H7 (cell line): Measurements from ENCODE around the gene F10. TPM values are rescaled to one million over a fixed set of nuclear protein-coding genes. Genes with fewer than 3 reads are reported as not detected.
"Not testable (repeated sequence)": the region's sequence is repeated elsewhere in the genome, so short reads cannot be mapped to it uniquely, and the experiment has no call there.

Experiments
- DNase-seq: peaks from one replicate; pipeline ENCODE4 v3.0.0; 2012
- H3K27me3 ChIP-seq: 2 replicates; pipeline ENCODE4 v1.6.0; 2011; ENCODE audit warnings: mild to moderate bottlenecking, low read length; ENCODE audit not compliant: control insufficient read depth, insufficient read depth
- H3K36me3 ChIP-seq: replicated peaks from 2 replicates; pipeline ENCODE4 v1.5.1; 2011; ENCODE audit warnings: low read length; ENCODE audit not compliant: control insufficient read depth, insufficient read depth
- H3K4me3 ChIP-seq: 2 replicates; pipeline ENCODE4 v1.5.1; 2011; ENCODE audit warnings: low read depth, mild to moderate bottlenecking, control low read depth, low read length, moderate library complexity; ENCODE audit not compliant: insufficient read depth
- total RNA-seq: library from RNA; depleted of rRNA; stranded (reverse); fragments of >200 nt; shearing (Covaris generic); gene quantifications from 2 replicates; pipeline ENCODE4 v1.2.3, GENCODE V29; 2014

F10 gene
- total RNA-seq, 1 experiment from 2014 or later, result 2.1 TPM

DNA sequence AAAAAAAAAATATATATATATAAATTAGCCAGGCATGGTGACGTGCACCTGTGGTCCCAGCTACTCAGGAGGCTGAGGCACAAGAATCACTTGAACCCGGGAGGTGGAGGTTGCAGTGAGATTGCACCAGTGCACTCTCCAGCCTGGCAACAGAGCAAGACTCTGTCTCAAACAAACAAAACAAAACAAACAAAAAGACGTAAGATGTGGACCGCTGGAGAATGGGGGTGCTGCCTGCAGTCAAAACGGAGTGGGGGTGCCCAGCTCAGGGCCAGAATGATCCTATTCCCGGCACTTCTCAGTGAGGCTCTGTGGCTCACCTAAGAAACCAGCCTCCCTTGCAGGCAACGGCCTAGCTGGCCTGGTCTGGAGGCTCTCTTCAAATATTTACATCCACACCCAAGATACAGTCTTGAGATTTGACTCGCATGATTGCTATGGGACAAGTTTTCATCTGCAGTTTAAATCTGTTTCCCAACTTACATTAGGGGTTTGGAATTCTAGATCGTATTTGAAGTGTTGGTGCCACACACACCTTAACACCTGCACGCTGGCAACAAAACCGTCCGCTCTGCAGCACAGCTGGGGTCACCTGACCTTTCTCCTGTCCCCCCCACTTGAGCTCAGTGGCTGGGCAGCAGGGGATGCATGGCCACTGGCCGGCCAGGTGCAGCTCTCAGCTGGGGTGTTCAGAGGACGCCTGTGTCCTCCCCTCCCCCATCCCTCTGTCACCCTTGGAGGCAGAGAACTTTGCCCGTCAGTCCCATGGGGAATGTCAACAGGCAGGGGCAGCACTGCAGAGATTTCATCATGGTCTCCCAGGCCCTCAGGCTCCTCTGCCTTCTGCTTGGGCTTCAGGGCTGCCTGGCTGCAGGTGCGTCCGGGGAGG, 17.3 kb upstream of the F10 start, which contains the start of gene F7:
TSS of gene F7 (plus strand) at position 760 of the 889 bp plus-strand sequence. CDS start at position 811, 51 bp downstream.
- peak; percentile 76 for DNase-seq
- no peaks in the 10 kb centered on the region for H3K36me3 ChIP-seq

DNA sequence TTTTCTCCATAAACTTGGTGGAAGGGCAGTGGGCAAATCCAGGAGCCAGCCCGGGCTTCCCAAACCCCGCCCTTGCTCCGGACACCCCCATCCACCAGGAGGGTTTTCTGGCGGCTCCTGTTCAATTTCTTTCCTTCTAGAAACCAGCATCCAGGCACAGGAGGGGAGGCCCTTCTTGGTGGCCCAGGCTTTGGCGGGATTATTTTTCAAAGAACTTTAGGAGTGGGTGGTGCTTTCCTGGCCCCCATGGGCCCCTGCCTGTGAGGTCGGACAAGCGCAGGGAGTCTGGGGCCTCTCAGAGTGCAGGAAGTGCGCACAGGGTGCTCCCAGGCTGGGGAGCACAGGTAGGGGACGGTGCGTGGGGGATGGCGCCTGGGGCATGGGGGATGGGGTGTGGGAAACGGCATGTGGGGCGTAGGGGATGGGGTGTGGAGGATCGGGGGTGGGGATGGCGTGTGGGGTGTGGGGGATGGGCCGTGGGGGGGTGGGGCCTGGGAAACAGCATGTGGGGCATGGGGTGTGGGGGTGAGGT, 16.6 kb upstream of the F10 start:
- Histone ChIP-seq H3K36me3 (no peaks in the 10 kb centered on the region), H3K4me3 (no peak overlapping the region), H3K27me3 (peaks cover 16% of the 10 kb centered on the region; the same call in 1 of the 2 replicates)
- DNase-seq, result peak; percentile 71

More for the DNA sequence above, 17.3 kb upstream of the F10 start, which contains the start of gene F7:
- Histone ChIP-seq H3K4me3 (no peak within 1 kb of the TSS), H3K27me3 (peaks cover 10% of the 10 kb centered on the region; the same call in 1 of the 2 replicates)

DNA sequence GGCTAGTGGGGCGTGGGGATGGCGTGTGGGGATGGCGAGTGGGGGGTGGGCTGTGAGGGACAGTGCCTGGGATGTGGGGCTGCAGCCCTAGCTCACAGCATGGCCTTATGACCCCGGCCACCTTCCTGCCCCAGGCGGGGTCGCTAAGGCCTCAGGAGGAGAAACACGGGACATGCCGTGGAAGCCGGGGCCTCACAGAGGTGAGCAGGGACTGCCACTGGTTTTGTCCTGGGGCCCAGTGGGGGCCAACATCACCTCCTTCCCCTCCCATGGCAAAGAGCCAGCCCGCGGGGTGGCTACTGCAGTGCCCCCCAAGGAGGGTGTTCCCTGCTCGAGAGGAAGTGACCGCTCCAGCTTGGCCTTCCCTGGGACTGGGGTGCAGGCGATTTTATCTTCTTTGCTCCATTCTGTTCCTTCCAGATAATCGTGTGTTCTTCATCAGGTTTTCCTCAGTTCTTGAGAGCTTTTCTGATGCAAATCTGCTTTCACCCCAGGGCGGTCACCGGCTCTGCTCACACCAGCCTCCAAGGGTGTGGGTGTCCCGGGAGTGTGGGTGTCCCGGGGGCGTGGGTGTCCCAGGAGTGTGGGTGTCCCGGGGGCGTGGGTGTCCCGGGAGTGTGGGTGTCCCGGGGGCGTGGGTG, 15.8 kb upstream of the F10 start:
- peak; percentile 66 for DNase-seq
- no peak overlapping the region for H3K4me3 ChIP-seq
- H3K27me3 ChIP-seq, result peaks cover 19% of the 10 kb centered on the region; the same call in 1 of the 2 replicates
- no peaks in the 10 kb centered on the region for H3K36me3 ChIP-seq

DNA sequence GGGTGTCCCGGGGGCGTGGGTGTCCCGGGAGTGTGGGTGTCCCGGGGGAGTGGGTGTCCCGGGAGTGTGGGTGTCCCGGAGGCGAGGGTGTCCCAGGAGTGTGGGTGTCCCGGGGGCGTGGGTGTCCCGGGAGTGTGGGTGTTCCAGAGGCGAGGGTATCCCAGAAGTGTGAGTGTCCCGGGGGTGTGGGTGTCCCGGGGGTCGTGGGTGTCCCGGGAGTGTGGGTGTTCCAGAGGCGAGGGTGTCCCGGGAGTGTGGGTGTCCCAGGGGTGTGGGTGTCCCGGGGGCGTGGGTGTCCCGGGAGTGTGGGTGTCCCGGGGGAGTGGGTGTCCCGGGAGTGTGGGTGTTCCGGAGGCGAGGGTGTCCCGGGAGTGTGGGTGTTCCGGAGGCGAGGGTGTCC, 14.1 kb upstream of the F10 start:
- H3K36me3 ChIP-seq, DNase-seq: not testable (repeated sequence)
- peaks cover 19% of the 10 kb centered on the region; the same call in 1 of the 2 replicates for H3K27me3 ChIP-seq

DNA sequence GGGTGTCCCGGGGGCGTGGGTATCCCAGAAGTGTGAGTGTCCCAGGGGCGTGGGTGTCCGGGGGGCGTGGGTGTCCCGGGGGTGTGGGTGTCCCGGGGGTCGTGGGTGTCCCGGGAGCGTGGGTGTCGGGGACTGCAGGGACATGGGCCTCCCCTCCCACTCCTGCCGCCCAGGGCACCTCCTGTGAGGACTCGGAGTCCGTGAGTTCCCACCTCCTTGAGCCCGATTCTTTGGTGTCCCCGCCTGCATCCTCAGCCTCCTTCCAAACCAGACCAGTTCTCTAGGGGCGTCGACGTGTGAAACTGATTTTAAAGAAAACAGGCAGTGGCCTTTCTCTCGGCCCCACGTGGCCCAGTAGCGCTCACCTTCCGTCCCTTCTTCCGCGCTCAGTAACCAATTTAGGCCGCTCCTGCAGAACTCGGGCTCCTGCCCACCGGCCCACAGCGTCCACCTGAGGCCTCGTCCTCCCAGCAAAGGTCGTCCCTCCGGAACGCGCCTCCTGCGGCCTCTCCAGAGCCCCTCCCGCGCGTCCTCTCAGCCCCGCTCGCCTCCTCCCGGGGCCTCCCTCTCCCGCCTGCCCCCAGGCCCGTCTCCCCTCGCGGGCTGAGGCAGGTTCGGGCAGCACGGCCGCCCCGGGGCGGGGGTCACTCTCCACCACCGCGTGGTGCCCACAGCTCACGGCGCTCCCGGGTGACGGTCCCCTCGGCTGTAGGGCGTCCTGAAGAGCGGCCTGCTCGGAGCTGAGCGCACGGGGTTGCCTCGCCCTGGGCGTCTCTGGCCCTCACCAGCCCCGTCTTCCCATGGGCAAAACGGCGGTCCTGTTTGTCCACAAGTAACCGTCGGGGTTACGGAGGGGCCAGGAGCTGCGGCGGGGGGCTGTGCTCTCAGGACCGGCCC, 13.2 kb upstream of the F10 start:
- Histone ChIP-seq H3K4me3 (peak overlapping the region; percentile 32; the same call in 1 of the 2 replicates), H3K27me3 (peaks cover 19% of the 10 kb centered on the region; the same call in 1 of the 2 replicates), H3K36me3 (no peaks in the 10 kb centered on the region)
- no peak for DNase-seq

More for the DNA sequence above, 14.1 kb upstream of the F10 start:
- not testable (repeated sequence) for H3K4me3 ChIP-seq

DNA sequence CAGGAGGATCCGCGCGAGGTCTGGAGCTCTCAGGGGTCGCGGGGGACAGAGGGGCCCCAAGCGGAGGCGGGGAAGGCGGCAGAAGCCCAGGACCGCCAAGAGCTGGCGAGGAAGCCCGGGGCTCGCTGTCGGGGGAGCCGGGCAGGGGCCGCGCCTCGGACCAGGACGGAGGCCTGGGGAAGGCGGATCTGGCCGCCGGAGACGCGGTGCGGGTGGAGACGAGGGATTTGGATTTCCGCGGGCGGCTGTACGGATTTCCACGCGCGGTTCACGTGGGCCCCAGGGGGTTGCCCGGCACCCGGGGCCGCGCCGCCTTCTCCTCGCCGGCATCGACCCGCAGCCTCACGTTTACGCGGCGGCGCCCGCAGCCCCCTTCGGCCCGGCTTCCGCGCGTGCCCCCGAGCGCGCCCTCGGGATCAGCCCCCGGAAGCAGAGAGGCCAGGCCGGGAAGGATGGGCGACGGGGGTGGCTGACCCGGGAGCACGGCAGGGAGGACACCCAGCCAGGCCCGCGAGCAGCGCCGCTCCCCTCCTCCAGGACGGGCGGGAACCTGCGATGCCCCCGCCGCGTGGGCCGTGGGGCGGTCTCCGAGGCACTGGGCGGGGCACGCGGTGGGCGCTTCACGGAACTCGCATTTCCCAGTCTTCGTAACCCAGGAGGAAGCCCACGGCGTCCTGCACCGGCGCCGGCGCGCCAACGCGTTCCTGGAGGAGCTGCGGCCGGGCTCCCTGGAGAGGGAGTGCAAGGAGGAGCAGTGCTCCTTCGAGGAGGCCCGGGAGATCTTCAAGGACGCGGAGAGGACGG, 12.3 kb upstream of the F10 start:
- peak; percentile 68 for DNase-seq
- Histone ChIP-seq H3K4me3 (peak overlapping the region; percentile 32; the same call in 1 of the 2 replicates), H3K36me3 (no peaks in the 10 kb centered on the region), H3K27me3 (peaks cover 19% of the 10 kb centered on the region; the same call in 1 of the 2 replicates)

DNA sequence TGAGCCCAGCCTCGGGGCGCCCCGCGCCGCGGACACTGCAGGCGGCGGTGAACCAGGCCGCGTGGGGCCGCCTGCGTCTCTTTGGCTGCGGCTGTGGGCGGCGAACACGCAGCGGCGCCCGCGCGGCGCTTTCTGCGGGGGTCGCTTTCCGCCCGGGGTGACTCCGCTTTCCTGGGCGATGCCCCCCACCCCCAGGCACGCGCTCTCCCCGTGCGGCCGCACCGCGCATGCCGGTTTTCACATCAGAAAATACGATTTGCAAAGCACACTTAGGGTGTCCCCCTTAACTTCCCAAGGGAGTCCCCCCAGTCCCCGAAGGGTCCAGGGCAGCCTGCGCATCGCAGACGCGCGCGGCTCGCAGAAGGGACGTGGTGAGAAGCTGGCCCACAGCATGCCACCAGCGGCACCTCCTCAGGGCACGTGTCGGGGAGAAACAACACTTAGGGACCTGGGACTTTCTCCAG, 11.7 kb upstream of the F10 start:
- peak; percentile 62 for DNase-seq
- H3K4me3 ChIP-seq, result peak overlapping the region; percentile 32; the same call in 1 of the 2 replicates
- peaks cover 19% of the 10 kb centered on the region; the same call in 1 of the 2 replicates for H3K27me3 ChIP-seq
- no peaks in the 10 kb centered on the region for H3K36me3 ChIP-seq

DNA sequence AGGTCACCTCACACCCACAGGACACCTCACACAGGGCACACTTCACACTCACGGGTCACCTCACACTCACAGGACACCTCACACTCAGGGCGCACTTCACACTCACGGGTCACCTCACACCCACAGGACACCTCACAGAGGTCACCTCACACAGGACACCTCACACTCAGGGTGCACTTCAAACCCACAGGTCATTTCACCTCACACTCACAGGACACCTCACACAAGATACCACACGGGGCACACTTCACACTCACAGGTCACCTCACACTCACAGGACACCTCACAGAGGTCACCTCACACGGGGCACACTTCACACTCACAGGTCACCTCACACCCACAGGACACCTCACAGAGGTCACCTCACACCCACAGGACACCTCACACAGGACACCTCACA, 10.8 kb upstream of the F10 start:
- not testable (repeated sequence) for DNase-seq, H3K36me3 ChIP-seq, H3K4me3 ChIP-seq
- peaks cover 19% of the 10 kb centered on the region; the same call in 1 of the 2 replicates for H3K27me3 ChIP-seq

DNA sequence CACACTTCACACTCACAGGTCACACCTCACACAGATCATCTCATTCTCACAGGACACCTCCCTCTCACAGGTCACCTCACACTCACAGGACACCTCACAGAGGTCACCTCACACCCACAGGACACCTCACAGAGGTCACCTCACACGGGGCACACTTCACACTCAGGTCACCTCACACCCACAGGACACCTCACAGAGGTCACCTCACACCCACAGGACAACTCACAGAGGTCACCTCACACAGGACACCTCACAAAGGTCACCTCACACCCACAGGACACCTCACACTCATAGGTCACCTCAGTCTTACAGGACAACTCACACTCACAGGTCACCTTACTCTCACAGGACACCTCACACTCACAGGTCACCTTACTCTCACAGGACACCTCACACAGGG, 10.1 kb upstream of the F10 start:
- H3K27me3 ChIP-seq, result peaks cover 19% of the 10 kb centered on the region; the same call in 1 of the 2 replicates
- DNase-seq, result not testable (repeated sequence)

DNA sequence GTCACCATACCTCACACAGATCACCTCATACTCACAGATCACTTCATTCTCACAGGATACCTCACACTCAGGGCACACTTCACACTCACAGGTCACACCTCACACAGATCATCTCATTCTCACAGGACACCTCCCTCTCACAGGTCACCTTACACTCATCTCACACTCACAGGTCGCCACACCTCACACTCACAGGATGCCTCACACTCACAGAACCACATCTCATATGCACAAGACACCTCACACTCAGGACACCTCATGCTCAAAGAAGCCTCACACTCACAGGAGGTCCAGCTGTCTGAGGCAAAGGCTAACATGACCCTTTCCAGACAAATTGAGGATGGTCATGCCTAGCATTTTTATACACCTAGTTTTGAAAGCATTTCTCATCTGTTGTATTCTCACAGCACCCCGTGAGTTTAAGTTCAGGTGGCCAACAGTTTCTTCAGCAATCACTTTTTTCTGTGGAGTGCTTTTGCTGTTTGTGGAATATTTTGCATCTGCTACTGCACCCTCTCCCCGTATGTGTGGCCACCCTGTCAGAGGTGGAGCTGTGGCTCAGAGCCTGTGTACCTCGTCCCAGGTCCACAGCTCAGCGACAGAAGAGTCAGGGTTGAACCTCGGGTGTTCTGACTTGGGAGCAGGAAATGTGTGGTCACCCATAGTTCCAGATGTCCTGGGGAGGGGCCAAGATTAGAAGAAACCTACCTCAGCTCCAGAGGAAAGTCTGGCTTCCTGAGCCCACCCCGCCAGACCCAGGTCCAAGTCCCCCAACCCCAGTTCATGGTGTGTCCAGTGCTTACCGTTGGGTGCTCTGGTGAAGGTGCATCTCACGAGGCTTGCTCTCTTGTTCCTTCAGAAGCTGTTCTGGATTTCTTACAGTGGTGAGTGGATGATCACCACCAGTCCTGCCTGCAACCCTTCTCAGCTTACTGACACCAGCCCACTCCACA, 9.4 kb upstream of the F10 start:
- peak; percentile 22 for DNase-seq
- Histone ChIP-seq H3K36me3 (no peaks in the 10 kb centered on the region), H3K4me3 (no peak overlapping the region), H3K27me3 (peaks cover 19% of the 10 kb centered on the region; the same call in 1 of the 2 replicates)

More for the DNA sequence above, 10.1 kb upstream of the F10 start:
- not testable (repeated sequence) for H3K36me3 ChIP-seq, H3K4me3 ChIP-seq

DNA sequence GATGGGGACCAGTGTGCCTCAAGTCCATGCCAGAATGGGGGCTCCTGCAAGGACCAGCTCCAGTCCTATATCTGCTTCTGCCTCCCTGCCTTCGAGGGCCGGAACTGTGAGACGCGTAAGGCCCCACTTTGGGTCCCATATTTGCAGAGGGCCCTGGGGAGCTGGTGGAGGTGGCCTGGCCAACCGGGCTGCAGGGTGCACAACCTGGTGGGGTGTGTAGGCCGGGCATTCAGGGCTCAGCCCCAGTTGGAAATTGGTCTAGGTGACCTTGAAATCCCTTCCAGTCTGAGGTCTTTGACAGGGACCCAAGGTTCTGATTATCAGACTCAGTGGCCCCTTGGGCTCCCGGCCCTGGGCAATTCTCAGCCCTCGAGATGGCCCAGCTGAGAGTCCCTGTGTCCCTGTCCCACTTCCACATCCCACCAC, 8.7 kb upstream of the F10 start:
- peak; percentile 23 for DNase-seq
- H3K27me3 ChIP-seq, result peaks cover 19% of the 10 kb centered on the region; the same call in 1 of the 2 replicates
- no peaks in the 10 kb centered on the region for H3K36me3 ChIP-seq
- H3K4me3 ChIP-seq, result no peak overlapping the region
